Natural killer cell (primary cell): ENCODE data around the gene TRIP4. TPM values are rescaled to one million over a fixed set of nuclear protein-coding genes. Genes with fewer than 3 reads are reported as not detected.

Experiments
- ATAC-seq, 3 donors: fragments of 150-1000 bp in 2 of 3; fragments of 200-7000 bp in 1 of 3; cut with Tn5 transposase; 1 replicate in 1 of 3; 2 replicates in 2 of 3; pipeline ENCODE4 v1.10.0; 2021; ENCODE audit warnings: mild to moderate bottlenecking in 2 of 3, moderate library complexity in 2 of 3
- DNase-seq, 2 donors: peaks; one replicate each; pipeline versions ENCODE4 v3.0.0 to v3.0.0-alpha.2; 2013 to 2021; ENCODE audit warnings: mixed read lengths in 1 of 2
- H3K27ac ChIP-seq: one replicate; pipeline ENCODE4 v1.5.1; 2013; ENCODE audit warnings: mild to moderate bottlenecking, low read length
- H3K27me3 ChIP-seq: one replicate; pipeline ENCODE4 v1.6.1; 2013; ENCODE audit warnings: low read length; ENCODE audit not compliant: control insufficient read depth, insufficient read depth
- H3K36me3 ChIP-seq: one replicate; pipeline ENCODE4 v1.6.1; 2013; ENCODE audit warnings: low read length; ENCODE audit not compliant: control insufficient read depth, insufficient read depth
- H3K4me1 ChIP-seq: one replicate; pipeline ENCODE4 v1.6.1; 2013; ENCODE audit warnings: low read length; ENCODE audit not compliant: control insufficient read depth, insufficient read depth
- H3K4me3 ChIP-seq: one replicate; pipeline ENCODE4 v1.5.1; 2013; ENCODE audit warnings: low read length
- H3K9me3 ChIP-seq: one replicate; pipeline ENCODE4 v1.6.1; 2013; ENCODE audit warnings: low read length; ENCODE audit not compliant: control insufficient read depth, insufficient read depth
- H3K27ac Mint-ChIP-seq, 2 donors: one replicate each; pipeline ENCODE4 v1.8.0; 2022; ENCODE audit warnings: mild to moderate bottlenecking in 2 of 2, mixed read lengths in 2 of 2, moderate library complexity in 1 of 2
- H3K27me3 Mint-ChIP-seq, 2 donors: one replicate each; pipeline ENCODE4 v1.8.0; 2022; ENCODE audit warnings: low read depth in 2 of 2, mixed read lengths in 2 of 2
- H3K36me3 Mint-ChIP-seq: one replicate; pipeline ENCODE4 v1.8.0; 2022; ENCODE audit warnings: mixed read lengths
- H3K4me1 Mint-ChIP-seq, 2 donors: one replicate each; pipeline ENCODE4 v1.8.0; 2022; ENCODE audit warnings: mixed read lengths in 2 of 2
- H3K4me3 Mint-ChIP-seq: one replicate; pipeline ENCODE4 v1.8.0; 2022; ENCODE audit warnings: mild to moderate bottlenecking, moderate library complexity, mixed read lengths
- H3K9me3 Mint-ChIP-seq, 2 donors: one replicate each; pipeline ENCODE4 v1.8.0; 2022; ENCODE audit warnings: mixed read lengths in 2 of 2
- WGBS: methylation state at CpG from one replicate; pipeline ENCODE4 v1.1.7; 2013; ENCODE audit warnings: missing lambda C conversion rate; ENCODE audit not compliant: insufficient coverage; 5-methylcytosine and 5-hydroxymethylcytosine counted together
- intact Hi-C: fragments of 100-400 bp; cut with micrococcal nuclease; formaldehyde crosslinking; loops from one replicate; pipeline ENCODE4 v1.14.2; 2022
- total RNA-seq, 4 donors: library from RNA; stranded (reverse); fragments of 120-200 nt in 1 of 4; gene quantifications; one replicate each; pipeline versions ENCODE4 v1.2.3 to v1.2.4, GENCODE V29; 2013 to 2022
- TF ChIP-seq, protein P1 (sequence below): fragments of 200-600 bp; IDR thresholded peaks from one replicate; pipeline ENCODE4 v1.8.0; 2022; ENCODE audit warnings: antibody characterized with exemption

TRIP4 gene
- total RNA-seq, 3 donors from 2014 or later (not counting 1 experiment from before 2014, with no cell fraction given): 32.9 to 37.1 (median 33.7) TPM

DNA sequence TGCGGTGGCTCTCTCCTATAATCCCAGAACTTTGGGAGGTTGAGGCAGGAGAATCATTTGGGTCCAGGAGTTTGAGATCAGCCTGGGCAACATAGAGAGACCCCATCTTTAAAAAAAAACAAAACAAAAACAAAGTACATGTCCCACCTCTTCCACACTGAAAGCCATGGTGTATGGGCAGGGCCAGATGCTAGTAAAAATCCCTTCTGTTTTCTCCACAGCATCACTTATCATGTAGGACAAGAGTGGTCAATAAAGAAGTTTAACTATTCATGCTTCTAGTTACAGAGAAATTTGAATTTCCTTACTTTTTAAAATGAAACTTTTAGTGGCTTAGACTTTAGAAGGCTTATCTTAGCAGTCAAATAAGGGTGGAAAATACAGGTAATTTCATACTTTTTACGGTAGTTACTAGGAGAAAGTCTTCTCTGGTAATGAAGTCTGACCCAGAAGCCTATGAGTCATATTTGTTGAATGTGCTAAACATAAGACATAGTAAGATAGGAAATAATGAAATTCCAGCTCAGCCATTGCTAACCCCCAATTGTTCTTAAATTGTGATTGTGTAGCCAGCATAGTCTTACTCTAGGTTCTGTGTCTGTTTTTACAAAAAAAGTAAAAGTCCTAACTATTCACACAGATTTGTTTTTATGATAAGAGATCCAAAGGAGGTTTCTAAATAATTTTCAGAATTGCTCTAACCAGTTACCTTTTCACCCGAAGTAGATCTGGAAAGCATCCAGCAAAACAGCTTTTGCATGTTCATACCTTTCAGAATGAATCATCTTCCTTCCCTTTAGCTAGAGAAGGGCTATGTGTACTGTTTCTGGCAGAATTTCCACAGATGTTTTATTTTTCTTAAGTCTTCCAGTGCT, 56.3 kb downstream of the TRIP4 start:
- Mint-ChIP-seq H3K4me3 (no peak overlapping the region), H3K27ac (no peak overlapping the region), H3K36me3 (peaks cover 17% of the 10 kb centered on the region), H3K4me1 (peaks cover 1 to 24% of the 10 kb centered on the region in 2 donors), H3K27me3 (no peaks in the 10 kb centered on the region), H3K9me3 (no peaks in the 10 kb centered on the region)
- no peaks in the 10 kb centered on the region for H3K27me3 ChIP-seq
- WGBS: 38% methylated on average over 2 of the region's 3 CpGs
- no peaks in the 10 kb centered on the region for H3K9me3 ChIP-seq
- intact Hi-C loops: no loop called here
- H3K4me3 ChIP-seq: no peak overlapping the region
- DNase-seq (peak in 1 of 2 donors; percentile 36), ATAC-seq (no peak)
- peaks cover 23% of the 10 kb centered on the region for H3K36me3 ChIP-seq
- no peak overlapping the region for H3K27ac ChIP-seq
- TF ChIP-seq, protein P1, sequence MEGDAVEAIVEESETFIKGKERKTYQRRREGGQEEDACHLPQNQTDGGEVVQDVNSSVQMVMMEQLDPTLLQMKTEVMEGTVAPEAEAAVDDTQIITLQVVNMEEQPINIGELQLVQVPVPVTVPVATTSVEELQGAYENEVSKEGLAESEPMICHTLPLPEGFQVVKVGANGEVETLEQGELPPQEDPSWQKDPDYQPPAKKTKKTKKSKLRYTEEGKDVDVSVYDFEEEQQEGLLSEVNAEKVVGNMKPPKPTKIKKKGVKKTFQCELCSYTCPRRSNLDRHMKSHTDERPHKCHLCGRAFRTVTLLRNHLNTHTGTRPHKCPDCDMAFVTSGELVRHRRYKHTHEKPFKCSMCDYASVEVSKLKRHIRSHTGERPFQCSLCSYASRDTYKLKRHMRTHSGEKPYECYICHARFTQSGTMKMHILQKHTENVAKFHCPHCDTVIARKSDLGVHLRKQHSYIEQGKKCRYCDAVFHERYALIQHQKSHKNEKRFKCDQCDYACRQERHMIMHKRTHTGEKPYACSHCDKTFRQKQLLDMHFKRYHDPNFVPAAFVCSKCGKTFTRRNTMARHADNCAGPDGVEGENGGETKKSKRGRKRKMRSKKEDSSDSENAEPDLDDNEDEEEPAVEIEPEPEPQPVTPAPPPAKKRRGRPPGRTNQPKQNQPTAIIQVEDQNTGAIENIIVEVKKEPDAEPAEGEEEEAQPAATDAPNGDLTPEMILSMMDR: no peak
- peaks cover 4% of the 10 kb centered on the region for H3K4me1 ChIP-seq

DNA sequence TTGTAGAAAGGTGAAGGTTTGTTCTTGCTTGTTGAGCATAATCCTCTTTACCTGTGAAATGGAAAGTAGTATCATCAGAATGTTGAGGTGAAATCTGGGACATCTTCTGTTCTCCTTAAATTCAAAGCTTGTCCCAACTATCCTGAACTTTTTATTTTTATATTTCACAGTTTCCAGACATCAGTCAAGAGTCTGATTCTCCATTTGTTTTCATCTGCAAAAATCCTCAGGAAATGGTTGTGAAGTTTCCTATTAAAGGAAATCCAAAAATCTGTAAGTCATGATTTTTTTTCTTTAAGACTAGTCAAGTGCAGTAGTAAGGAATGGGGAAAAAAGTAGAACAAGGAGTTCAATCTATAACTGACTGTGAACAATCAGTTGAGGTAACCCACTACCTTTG, 57.2 kb downstream of the TRIP4 start:
- Histone ChIP-seq H3K27me3 (no peaks in the 10 kb centered on the region), H3K36me3 (peaks cover 23% of the 10 kb centered on the region), H3K4me1 (peaks cover 4% of the 10 kb centered on the region), H3K9me3 (no peaks in the 10 kb centered on the region), H3K4me3 (no peak overlapping the region), H3K27ac (no peak overlapping the region)
- Mint-ChIP-seq H3K36me3 (peaks cover 17% of the 10 kb centered on the region), H3K27ac (no peak overlapping the region), H3K4me3 (no peak overlapping the region), H3K4me1 (peaks cover 3 to 21% of the 10 kb centered on the region in 2 donors), H3K9me3 (no peaks in the 10 kb centered on the region), H3K27me3 (no peaks in the 10 kb centered on the region)
- DNase-seq (no peak), ATAC-seq (no peak)
- TF ChIP-seq, protein P1: no peak
- intact Hi-C loops: no loop called here

DNA sequence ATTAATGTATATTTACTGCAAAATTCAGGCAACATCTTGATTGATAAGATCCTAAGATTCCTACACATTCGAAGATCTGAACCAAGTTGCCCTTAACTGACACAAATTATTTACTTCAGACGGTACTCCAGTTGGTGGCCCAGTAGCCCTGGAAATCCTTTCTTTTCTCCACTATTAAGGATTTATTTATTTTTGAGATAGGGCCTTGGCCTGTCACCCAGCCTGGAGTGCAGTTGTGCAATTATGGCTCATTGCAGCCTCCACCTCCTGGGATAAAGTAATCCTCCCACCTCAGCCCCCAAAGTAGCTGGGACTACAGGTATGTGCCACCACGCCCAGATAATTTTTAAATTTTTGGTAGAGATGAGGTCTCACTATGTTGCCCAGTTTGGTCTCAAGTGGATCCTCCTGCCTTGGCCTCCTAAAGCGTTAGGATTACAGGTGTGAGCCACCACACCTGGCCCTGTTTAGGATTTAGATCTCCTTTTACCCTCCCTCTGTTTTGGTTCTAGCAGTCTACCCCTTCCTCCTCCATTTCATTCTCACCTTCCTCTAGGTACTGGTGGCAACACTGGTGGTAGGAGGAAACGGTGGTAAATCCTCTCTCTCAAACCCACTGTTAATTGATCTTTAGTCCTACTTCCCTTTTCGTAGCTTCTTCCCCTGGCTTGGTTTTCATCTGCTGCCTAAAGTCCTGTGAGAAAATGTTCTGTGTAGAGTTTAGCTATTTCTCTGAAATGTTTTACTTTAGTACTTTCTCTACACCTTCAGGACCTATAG, 60.1 kb downstream of the TRIP4 start:
- intact Hi-C loops: no loop called here
- no peak overlapping the region for H3K27ac ChIP-seq
- Mint-ChIP-seq H3K4me1 (peaks cover 5 to 16% of the 10 kb centered on the region in 2 donors), H3K27ac (peak overlapping the region; percentile 18 to 67), H3K9me3 (no peaks in the 10 kb centered on the region), H3K36me3 (peaks cover 17% of the 10 kb centered on the region), H3K27me3 (no peaks in the 10 kb centered on the region), H3K4me3 (no peak overlapping the region)
- no peak for ATAC-seq
- no peak overlapping the region for H3K4me3 ChIP-seq
- H3K9me3 ChIP-seq: no peaks in the 10 kb centered on the region
- WGBS: 95% methylated on average over 4 of the region's 6 CpGs
- H3K4me1 ChIP-seq: peaks cover 4% of the 10 kb centered on the region
- TF ChIP-seq, protein P1: no peak
- peak in 1 of 2 donors; percentile 22 for DNase-seq
- peaks cover 27% of the 10 kb centered on the region for H3K36me3 ChIP-seq
- H3K27me3 ChIP-seq: no peaks in the 10 kb centered on the region
